Endometrial microvascular endothelial cells (primary cell): ENCODE results near the gene TMEM141. TPM values are rescaled to one million over a fixed set of nuclear protein-coding genes. Genes with fewer than 3 reads are reported as not detected.
"Not testable (repeated sequence)": the region's sequence is repeated elsewhere in the genome, so short reads cannot be mapped to it uniquely, and the experiment has no call there.

Experiments used
- in situ Hi-C: cut with HindIII; loops from 2 replicates; pipeline ENCODE4 v1.10.0; 2017; ENCODE audit warnings: low sequenced_read_pairs, low pct_unique_long_range_greater_than_20kb; ENCODE audit errors: inconsistent ontology term
- total RNA-seq: library from RNA; depleted of rRNA; stranded (reverse); fragments of >200 nt; gene quantifications from one replicate; pipeline ENCODE4 v1.2.3, GENCODE V29; 2015; ENCODE audit errors: inconsistent ontology term

TMEM141 gene
- total RNA-seq, 1 donor from 2014 or later = 72.7 TPM

GRCh38 chr9:136765745-136766409, 25.3 kb upstream of the TMEM141 start:
- in situ Hi-C loops = not testable (repeated sequence)

GRCh38 chr9:136766410-136767120, 24.6 kb upstream of the TMEM141 start:
- in situ Hi-C loops = not testable (repeated sequence)

GRCh38 chr9:136769710-136770191, 21.4 kb upstream of the TMEM141 start:
- in situ Hi-C loops = no loop called here

- in situ Hi-C loops = no loop called here
Observed at GRCh38 chr9:136771907-136772415, 19.2 kb upstream of the TMEM141 start.

GRCh38 chr9:136773386-136774044, 17.6 kb upstream of the TMEM141 start:
- in situ Hi-C loops = no loop called here

GRCh38 chr9:136774416-136775045, 16.6 kb upstream of the TMEM141 start:
- in situ Hi-C loops = no loop called here

GRCh38 chr9:136775191-136775590, 16.0 kb upstream of the TMEM141 start:
- in situ Hi-C loops = no loop called here

GRCh38 chr9:136776947-136777346, 14.2 kb upstream of the TMEM141 start:
- in situ Hi-C loops = no loop called here

- in situ Hi-C loops = no loop called here
Observed at GRCh38 chr9:136777359-136777758, 13.8 kb upstream of the TMEM141 start.

GRCh38 chr9:136779808-136780207, 11.3 kb upstream of the TMEM141 start:
- in situ Hi-C loops = no loop called here

- in situ Hi-C loops = no loop called here
Observed at GRCh38 chr9:136782452-136782851, 8.7 kb upstream of the TMEM141 start.

- in situ Hi-C loops = no loop called here
Observed at GRCh38 chr9:136784249-136784996, 6.7 kb upstream of the TMEM141 start.

- in situ Hi-C loops = no loop called here
Observed at GRCh38 chr9:136784997-136785361, 6.2 kb upstream of the TMEM141 start.

GRCh38 chr9:136785565-136786355, 5.4 kb upstream of the TMEM141 start:
- in situ Hi-C loops = not testable (repeated sequence)

GRCh38 chr9:136786451-136786850, 4.7 kb upstream of the TMEM141 start:
- in situ Hi-C loops = no loop called here

GRCh38 chr9:136786983-136787382, 4.2 kb upstream of the TMEM141 start:
- in situ Hi-C loops = not testable (repeated sequence)

GRCh38 chr9:136787690-136788400, 3.3 kb upstream of the TMEM141 start:
- in situ Hi-C loops = no loop called here
